Breast epithelium (tissue), 4 donors: ENCODE measurements around the gene ADAMTSL2. TPM values are rescaled to one million over a fixed set of nuclear protein-coding genes. Genes with fewer than 3 reads are reported as not detected.

ENCODE experiments used
- DNase-seq, 2 donors: peaks; one replicate each; pipeline ENCODE4 v3.0.0-alpha.2; 2019; ENCODE audit warnings: low spot score in 2 of 2
- H3K27ac ChIP-seq, 2 donors: fragments of 200-600 bp; sonication (generic) in 1 of 2; one replicate each; pipeline ENCODE4 v1.5.1; 2016 to 2019; ENCODE audit warnings: mild to moderate bottlenecking in 1 of 2
- H3K27me3 ChIP-seq, 2 donors: fragments of 200-600 bp; sonication (generic) in 1 of 2; one replicate each; pipeline versions ENCODE4 v1.5.1 to v1.6.0; 2017 to 2019; ENCODE audit warnings: control low read depth in 1 of 2, mild to moderate bottlenecking in 1 of 2
- H3K36me3 ChIP-seq: fragments of 200-600 bp; one replicate; pipeline ENCODE4 v1.5.1; 2019
- H3K4me1 ChIP-seq, 2 donors: fragments of 200-600 bp; sonication (generic); one replicate each; pipeline ENCODE4 v1.5.1; 2016 to 2019; ENCODE audit warnings: control low read depth in 1 of 2
- H3K4me3 ChIP-seq, 3 donors: fragments of 200-600 bp; sonication (generic); 1 replicate in 2 of 3; 2 replicates in 1 of 3; pipeline ENCODE4 v1.5.1; 2016 to 2019; ENCODE audit warnings: mild to moderate bottlenecking in 3 of 3, moderate library complexity in 2 of 3
- H3K9me3 ChIP-seq, 2 donors: fragments of 200-600 bp; sonication (generic) in 1 of 2; one replicate each; pipeline ENCODE4 v1.5.1; 2016 to 2019; ENCODE audit warnings: control low read depth in 1 of 2
- POLR2A ChIP-seq: fragments of 450-650 bp; IDR thresholded peaks from one replicate; pipeline ENCODE4 v1.6.1; 2016; ENCODE audit warnings: antibody characterized with exemption, mild to moderate bottlenecking, moderate library complexity
- POLR2AphosphoS5 ChIP-seq, 3 donors: sonication (generic); formaldehyde crosslinking; IDR thresholded peaks; one replicate each; pipeline ENCODE4 v1.6.1; 2017; ENCODE audit warnings: antibody characterized with exemption in 3 of 3
- intact Hi-C: fragments of 100-400 bp; cut with DNase I; formaldehyde crosslinking; loops from one replicate; pipeline ENCODE4 v1.15.1; 2023; ENCODE audit warnings: low total_unique reads
- total RNA-seq, 3 donors: library from RNA; depleted of rRNA; stranded (reverse); fragments of >200 nt; gene quantifications; one replicate each; pipeline ENCODE4 v1.1.0, GENCODE V29; 2016
- TF ChIP-seq, protein P1 (sequence below), 3 donors: fragments of 450-650 bp; IDR thresholded peaks; one replicate each; pipeline ENCODE4 v1.5.1; 2016 to 2017; ENCODE audit warnings: antibody characterized with exemption in 3 of 3, mild to moderate bottlenecking in 3 of 3, moderate library complexity in 3 of 3

Gene ADAMTSL2
- total RNA-seq, 3 donors from 2014 or later = 0.33 to 0.80 (median 0.44) TPM

GRCh38 chr9:133539991-133540697, 5.6 kb downstream of the ADAMTSL2 start:
- no peaks in the 10 kb centered on the region for H3K9me3 ChIP-seq
- peaks cover 0 to 1% of the 10 kb centered on the region in 2 donors for H3K4me1 ChIP-seq
- H3K36me3 ChIP-seq = no peaks in the 10 kb centered on the region
- intact Hi-C loops = loop anchor here (10.0 kb wide), 1 partner anchor 175 kb away; no protein-coding TSS in a partner anchor
- TF ChIP-seq, protein P1, sequence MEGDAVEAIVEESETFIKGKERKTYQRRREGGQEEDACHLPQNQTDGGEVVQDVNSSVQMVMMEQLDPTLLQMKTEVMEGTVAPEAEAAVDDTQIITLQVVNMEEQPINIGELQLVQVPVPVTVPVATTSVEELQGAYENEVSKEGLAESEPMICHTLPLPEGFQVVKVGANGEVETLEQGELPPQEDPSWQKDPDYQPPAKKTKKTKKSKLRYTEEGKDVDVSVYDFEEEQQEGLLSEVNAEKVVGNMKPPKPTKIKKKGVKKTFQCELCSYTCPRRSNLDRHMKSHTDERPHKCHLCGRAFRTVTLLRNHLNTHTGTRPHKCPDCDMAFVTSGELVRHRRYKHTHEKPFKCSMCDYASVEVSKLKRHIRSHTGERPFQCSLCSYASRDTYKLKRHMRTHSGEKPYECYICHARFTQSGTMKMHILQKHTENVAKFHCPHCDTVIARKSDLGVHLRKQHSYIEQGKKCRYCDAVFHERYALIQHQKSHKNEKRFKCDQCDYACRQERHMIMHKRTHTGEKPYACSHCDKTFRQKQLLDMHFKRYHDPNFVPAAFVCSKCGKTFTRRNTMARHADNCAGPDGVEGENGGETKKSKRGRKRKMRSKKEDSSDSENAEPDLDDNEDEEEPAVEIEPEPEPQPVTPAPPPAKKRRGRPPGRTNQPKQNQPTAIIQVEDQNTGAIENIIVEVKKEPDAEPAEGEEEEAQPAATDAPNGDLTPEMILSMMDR (IDR thresholded peaks at IDR 0.05) = no peak
- no peak for TF ChIP-seq POLR2A
- TF ChIP-seq POLR2AphosphoS5 (IDR thresholded peaks at IDR 0.05) = no peak
- DNase-seq = no peak
- H3K4me3 ChIP-seq = peak overlapping the region in 1 of 3 donors; percentile 55
- H3K27me3 ChIP-seq = peaks cover 0 to 16% of the 10 kb centered on the region in 2 donors
- H3K27ac ChIP-seq = peak overlapping the region in 1 of 2 donors; percentile 55

DNA sequence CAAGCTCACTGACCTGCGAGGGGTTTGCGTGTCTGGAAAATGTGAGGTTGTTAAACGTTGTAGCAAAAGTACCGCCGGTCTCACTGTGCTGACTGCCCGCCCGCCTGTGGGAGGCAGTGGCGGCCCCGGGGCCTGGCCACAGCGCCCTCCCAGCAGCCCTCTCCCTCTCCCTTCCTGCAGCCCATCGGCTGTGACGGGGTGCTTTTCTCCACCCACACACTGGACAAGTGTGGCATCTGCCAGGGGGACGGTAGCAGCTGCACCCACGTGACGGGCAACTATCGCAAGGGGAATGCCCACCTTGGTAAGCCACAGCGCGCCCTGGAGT, 6.2 kb downstream of the ADAMTSL2 start:
- intact Hi-C loops = no loop called here
- H3K36me3 ChIP-seq = no peaks in the 10 kb centered on the region
- TF ChIP-seq POLR2AphosphoS5 (IDR thresholded peaks at IDR 0.05) = no peak
- TF ChIP-seq, protein P1 (IDR thresholded peaks at IDR 0.05) = no peak
- no peak for TF ChIP-seq POLR2A
- H3K9me3 ChIP-seq = no peaks in the 10 kb centered on the region
- no peaks in the 10 kb centered on the region for H3K4me1 ChIP-seq
- H3K27ac ChIP-seq = no peak overlapping the region
- no peak overlapping the region for H3K4me3 ChIP-seq
- DNase-seq = no peak
- H3K27me3 ChIP-seq = peaks cover 0 to 11% of the 10 kb centered on the region in 2 donors

GRCh38 chr9:133542002-133542401, 7.5 kb downstream of the ADAMTSL2 start:
- no peak for DNase-seq
- Histone ChIP-seq H3K27ac (no peak overlapping the region), H3K9me3 (no peaks in the 10 kb centered on the region), H3K4me1 (no peaks in the 10 kb centered on the region), H3K4me3 (no peak overlapping the region), H3K27me3 (peaks cover 0 to 4% of the 10 kb centered on the region in 2 donors), H3K36me3 (no peaks in the 10 kb centered on the region)
- intact Hi-C loops = no loop called here
- TF ChIP-seq POLR2A (no peak), POLR2AphosphoS5 (IDR thresholded peaks at IDR 0.05) (no peak)
- TF ChIP-seq, protein P1 (IDR thresholded peaks at IDR 0.05) = no peak

DNA sequence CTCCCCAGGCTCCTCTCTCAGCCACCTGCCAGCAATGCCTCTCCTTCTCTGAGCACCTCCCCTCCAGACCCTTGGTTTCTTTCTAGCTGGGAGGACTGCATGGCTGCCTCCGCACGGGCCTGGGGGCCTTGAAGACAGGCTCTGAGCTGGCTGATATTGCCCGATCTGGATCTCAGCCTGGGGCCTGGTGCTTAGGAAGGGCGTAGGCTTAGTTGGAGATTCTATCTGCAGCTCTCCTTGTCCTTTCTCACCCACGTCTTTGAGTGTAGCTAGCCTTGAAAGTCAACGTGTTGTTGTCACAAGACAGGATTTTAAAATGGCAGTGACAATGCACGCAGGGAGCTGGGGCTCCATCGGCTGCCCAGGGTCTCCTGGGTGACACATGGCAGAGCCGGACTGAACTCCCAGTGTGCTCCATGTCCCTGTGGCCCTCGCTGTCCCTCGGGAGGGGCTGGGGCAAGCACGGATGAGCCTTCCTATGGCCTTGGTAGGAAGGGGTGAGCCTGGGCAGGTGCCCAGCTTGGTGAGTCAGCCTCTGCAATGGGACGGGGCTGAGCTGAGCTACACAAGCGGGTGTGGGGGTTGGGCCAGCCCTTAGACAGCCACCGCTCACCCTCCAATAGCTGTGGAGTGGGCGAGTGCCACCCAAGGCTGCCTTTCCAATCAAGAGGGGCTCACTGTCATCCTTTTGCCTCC, 9.4 kb downstream of the ADAMTSL2 start:
- Histone ChIP-seq H3K36me3 (no peaks in the 10 kb centered on the region), H3K9me3 (no peaks in the 10 kb centered on the region), H3K4me1 (no peaks in the 10 kb centered on the region), H3K27me3 (no peaks in the 10 kb centered on the region), H3K4me3 (no peak overlapping the region), H3K27ac (no peak overlapping the region)
- DNase-seq = no peak
- intact Hi-C loops = no loop called here
- TF ChIP-seq POLR2AphosphoS5 (IDR thresholded peaks at IDR 0.05) = no peak
- TF ChIP-seq POLR2A = no peak

DNA sequence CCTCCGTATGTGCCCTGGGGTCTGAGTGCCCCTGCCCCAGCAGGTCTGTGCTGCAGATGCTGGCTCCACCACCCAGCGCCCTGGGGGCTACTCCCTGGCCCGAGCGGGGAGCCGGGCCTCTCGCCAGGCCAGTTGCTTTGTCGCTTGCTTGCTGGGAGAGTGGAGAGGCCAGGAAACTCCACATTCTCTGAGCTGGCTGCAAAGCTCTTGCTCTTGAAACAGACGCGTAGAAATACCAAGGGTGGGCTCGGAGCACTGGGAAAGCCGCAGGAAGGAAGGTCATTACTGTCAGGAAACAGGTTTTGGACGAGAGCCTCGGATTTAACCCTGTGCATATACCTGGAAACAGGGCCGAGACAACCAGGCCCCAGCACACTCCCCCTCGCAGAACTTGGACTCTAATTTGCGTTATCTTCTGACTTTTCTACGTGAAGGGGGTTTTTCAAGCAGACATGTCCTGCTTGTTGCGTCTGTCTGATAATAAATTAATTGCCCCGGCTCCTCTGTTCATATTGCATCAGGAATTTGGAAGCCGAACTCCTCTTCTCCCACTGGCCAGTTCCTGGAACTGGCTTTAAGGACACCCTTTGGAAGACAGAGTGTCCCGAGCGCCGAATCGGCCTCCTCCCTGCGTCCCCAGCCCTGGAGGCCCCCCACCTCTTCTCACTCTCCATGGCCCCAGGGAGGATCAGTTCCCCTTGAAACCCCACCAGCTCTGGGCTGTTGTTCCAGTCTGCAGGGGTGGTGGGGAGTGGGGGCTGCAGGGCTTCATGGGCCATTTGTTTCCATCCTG, 11.2 kb downstream of the ADAMTSL2 start:
- H3K27me3 ChIP-seq = no peaks in the 10 kb centered on the region
- peak overlapping the region in 1 of 2 donors; percentile 12 for H3K27ac ChIP-seq
- DNase-seq = no peak
- no peaks in the 10 kb centered on the region for H3K36me3 ChIP-seq
- TF ChIP-seq, protein P1 (IDR thresholded peaks at IDR 0.05) = no peak
- TF ChIP-seq POLR2A (no peak), POLR2AphosphoS5 (IDR thresholded peaks at IDR 0.05) (no peak)
- H3K4me3 ChIP-seq = no peak overlapping the region
- H3K4me1 ChIP-seq = no peaks in the 10 kb centered on the region
- no peaks in the 10 kb centered on the region for H3K9me3 ChIP-seq
- intact Hi-C loops = no loop called here
